DOHH2 (cell line): Measurements from ENCODE around the gene DSG2.

Source experiments
- EZH2phosphoT487 ChIP-seq: fragments of 200-600 bp; sonication (generic); IDR thresholded peaks from 2 replicates; pipeline ENCODE4 v1.6.1; 2017; ENCODE audit warnings: borderline replicate concordance, mild to moderate bottlenecking, antibody characterized with exemption, low read length, moderate library complexity, mixed read lengths
- TF ChIP-seq, protein P1 (sequence below): fragments of 200-600 bp; sonication (generic); IDR thresholded peaks from one replicate; pipeline ENCODE4 v1.5.1; 2014; ENCODE audit warnings: antibody characterized with exemption, mild to moderate bottlenecking, low read depth, low read length; ENCODE audit not compliant: poor library complexity, severe bottlenecking

DNA sequence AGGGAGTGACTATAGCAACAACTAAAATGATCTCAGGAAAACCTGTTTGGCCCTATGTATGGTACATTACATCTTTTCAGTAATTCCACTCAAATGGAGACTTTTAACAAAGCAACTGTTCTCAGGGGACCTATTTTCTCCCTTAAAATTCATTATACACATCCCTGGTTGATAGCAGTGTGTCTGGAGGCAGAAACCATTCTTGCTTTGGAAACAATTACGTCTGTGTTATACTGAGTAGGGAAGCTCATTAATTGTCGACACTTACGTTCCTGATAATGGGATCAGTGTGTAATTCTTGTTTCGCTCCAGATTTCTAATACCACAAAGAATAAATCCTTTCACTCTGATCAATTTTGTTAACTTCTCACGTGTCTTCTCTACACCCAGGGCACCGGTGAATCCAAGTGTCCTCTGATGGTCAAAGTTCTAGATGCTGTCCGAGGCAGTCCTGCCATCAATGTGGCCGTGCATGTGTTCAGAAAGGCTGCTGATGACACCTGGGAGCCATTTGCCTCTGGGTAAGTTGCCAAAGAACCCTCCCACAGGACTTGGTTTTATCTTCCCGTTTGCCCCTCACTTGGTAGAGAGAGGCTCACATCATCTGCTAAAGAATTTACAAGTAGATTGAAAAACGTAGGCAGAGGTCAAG is 94.7 kb downstream of the DSG2 start:
- TF ChIP-seq, protein P1, sequence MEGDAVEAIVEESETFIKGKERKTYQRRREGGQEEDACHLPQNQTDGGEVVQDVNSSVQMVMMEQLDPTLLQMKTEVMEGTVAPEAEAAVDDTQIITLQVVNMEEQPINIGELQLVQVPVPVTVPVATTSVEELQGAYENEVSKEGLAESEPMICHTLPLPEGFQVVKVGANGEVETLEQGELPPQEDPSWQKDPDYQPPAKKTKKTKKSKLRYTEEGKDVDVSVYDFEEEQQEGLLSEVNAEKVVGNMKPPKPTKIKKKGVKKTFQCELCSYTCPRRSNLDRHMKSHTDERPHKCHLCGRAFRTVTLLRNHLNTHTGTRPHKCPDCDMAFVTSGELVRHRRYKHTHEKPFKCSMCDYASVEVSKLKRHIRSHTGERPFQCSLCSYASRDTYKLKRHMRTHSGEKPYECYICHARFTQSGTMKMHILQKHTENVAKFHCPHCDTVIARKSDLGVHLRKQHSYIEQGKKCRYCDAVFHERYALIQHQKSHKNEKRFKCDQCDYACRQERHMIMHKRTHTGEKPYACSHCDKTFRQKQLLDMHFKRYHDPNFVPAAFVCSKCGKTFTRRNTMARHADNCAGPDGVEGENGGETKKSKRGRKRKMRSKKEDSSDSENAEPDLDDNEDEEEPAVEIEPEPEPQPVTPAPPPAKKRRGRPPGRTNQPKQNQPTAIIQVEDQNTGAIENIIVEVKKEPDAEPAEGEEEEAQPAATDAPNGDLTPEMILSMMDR: no peak
- no peak for TF ChIP-seq EZH2phosphoT487
